CD14-positive monocyte (primary cell): ENCODE results near the gene PCDHB3. TPM values are rescaled to one million over a fixed set of nuclear protein-coding genes. Genes with fewer than 3 reads are reported as not detected.

Source experiments
- DNase-seq, 3 donors: peaks; one replicate each; pipeline ENCODE4 v3.0.0-alpha.2; 2011 to 2022
- H2AFZ ChIP-seq: 2 replicates; pipeline ENCODE4 v1.6.0; 2012; ENCODE audit warnings: mild to moderate bottlenecking, low read depth, low read length, inconsistent platforms; ENCODE audit not compliant: insufficient read depth, poor library complexity, severe bottlenecking
- H3K27ac ChIP-seq, 2 donors: 1 replicate in 1 of 2; 2 replicates in 1 of 2; pipeline ENCODE4 v1.5.1; 2012 to 2013; ENCODE audit warnings: low read length in 2 of 2, control low read depth in 1 of 2, inconsistent platforms in 1 of 2, low read depth in 1 of 2, mild to moderate bottlenecking in 1 of 2
- H3K27me3 ChIP-seq, 2 donors: one replicate each; pipeline versions ENCODE4 v1.6.0 to v1.6.1; 2011 to 2013; ENCODE audit warnings: low read length in 2 of 2; ENCODE audit not compliant: control insufficient read depth in 2 of 2, insufficient read depth in 2 of 2
- H3K36me3 ChIP-seq, 2 donors: replicated peaks in 1 of 2; 1 replicate in 1 of 2; 2 replicates in 1 of 2; pipeline versions ENCODE4 v1.5.1 to v1.6.1; 2012 to 2013; ENCODE audit warnings: low read length in 2 of 2, control low read depth in 1 of 2, inconsistent platforms in 1 of 2, mild to moderate bottlenecking in 1 of 2; ENCODE audit not compliant: insufficient read depth in 2 of 2, control insufficient read depth in 1 of 2
- H3K4me1 ChIP-seq, 2 donors: 1 replicate in 1 of 2; 2 replicates in 1 of 2; pipeline versions ENCODE4 v1.5.1 to v1.6.1; 2012 to 2013; ENCODE audit warnings: low read length in 2 of 2, control low read depth in 1 of 2, inconsistent platforms in 1 of 2, mild to moderate bottlenecking in 1 of 2, moderate library complexity in 1 of 2; ENCODE audit not compliant: insufficient read depth in 2 of 2, control insufficient read depth in 1 of 2
- H3K4me2 ChIP-seq: replicated peaks from 2 replicates; pipeline ENCODE3; 2012; ENCODE audit warnings: low read length, moderate library complexity, mild to moderate bottlenecking; ENCODE audit not compliant: poor library complexity, severe bottlenecking; ENCODE audit errors: extremely low read depth
- H3K4me3 ChIP-seq, 3 experiments: fragments of 200-600 bp in 1 of 3; sonication (generic) in 1 of 3; replicated peaks in 1 of 3; 1 replicate in 2 of 3; 2 replicates in 1 of 3; pipeline ENCODE4 v1.5.1; 2011 to 2013; ENCODE audit warnings: low read length in 3 of 3, mild to moderate bottlenecking in 3 of 3, control low read depth in 2 of 3, low read depth in 2 of 3, inconsistent platforms in 1 of 3, moderate library complexity in 1 of 3
- H3K79me2 ChIP-seq: 2 replicates; pipeline ENCODE4 v1.6.0; 2012; ENCODE audit warnings: mild to moderate bottlenecking, control low read depth, inconsistent platforms, low read length, moderate library complexity; ENCODE audit not compliant: insufficient read depth
- H3K9ac ChIP-seq: 2 replicates; pipeline ENCODE4 v1.6.0; 2017; ENCODE audit warnings: low read length, mild to moderate bottlenecking; ENCODE audit not compliant: insufficient read depth, poor library complexity, severe bottlenecking
- H3K9me3 ChIP-seq, 2 donors: replicated peaks in 1 of 2; 1 replicate in 1 of 2; 2 replicates in 1 of 2; pipeline versions ENCODE4 v1.5.1 to v1.6.1; 2012 to 2013; ENCODE audit warnings: low read length in 2 of 2, control low read depth in 1 of 2; ENCODE audit not compliant: control insufficient read depth in 1 of 2, insufficient read depth in 1 of 2
- H4K20me1 ChIP-seq: 2 replicates; pipeline ENCODE4 v1.6.0; 2012; ENCODE audit warnings: mild to moderate bottlenecking, low read length, control low read depth, moderate library complexity; ENCODE audit not compliant: insufficient read depth
- H3K27ac Mint-ChIP-seq, 7 donors: one replicate each; pipeline ENCODE4 v1.8.0; 2020; ENCODE audit warnings: mild to moderate bottlenecking in 7 of 7, mixed read lengths in 7 of 7, moderate library complexity in 6 of 7, inconsistent platforms in 2 of 7
- H3K27me3 Mint-ChIP-seq, 3 donors: one replicate each; pipeline ENCODE4 v1.8.0; 2021 to 2022; ENCODE audit warnings: low read depth in 3 of 3, mild to moderate bottlenecking in 3 of 3, mixed read lengths in 3 of 3, moderate library complexity in 3 of 3, inconsistent platforms in 1 of 3
- H3K36me3 Mint-ChIP-seq, 2 donors: one replicate each; pipeline ENCODE4 v1.8.0; 2020; ENCODE audit warnings: mixed read lengths in 2 of 2, inconsistent platforms in 1 of 2, mild to moderate bottlenecking in 1 of 2
- H3K4me1 Mint-ChIP-seq: one replicate; pipeline ENCODE4 v1.8.0; 2020; ENCODE audit warnings: mild to moderate bottlenecking, mixed read lengths
- H3K4me3 Mint-ChIP-seq, 2 donors: one replicate each; pipeline ENCODE4 v1.8.0; 2020; ENCODE audit warnings: mild to moderate bottlenecking in 2 of 2, mixed read lengths in 2 of 2, moderate library complexity in 1 of 2
- H3K9me3 Mint-ChIP-seq, 7 donors: one replicate each; pipeline ENCODE4 v1.8.0; 2020 to 2022; ENCODE audit warnings: mixed read lengths in 7 of 7, mild to moderate bottlenecking in 6 of 7, moderate library complexity in 6 of 7, inconsistent platforms in 2 of 7
- WGBS: methylation state at CpG from one replicate; pipeline ENCODE4 v1.1.5; 2013; ENCODE audit warnings: missing lambda C conversion rate; ENCODE audit not compliant: insufficient coverage; 5-methylcytosine and 5-hydroxymethylcytosine counted together
- intact Hi-C, 2 donors: fragments of 100-400 bp; cut with micrococcal nuclease; formaldehyde crosslinking; loops; one replicate each; pipeline versions ENCODE4 v1.15.0 to v1.15.1; 2023
- polyA plus RNA-seq, 3 donors: library from polyadenylated mRNA; depleted of rRNA in 1 of 3; unstranded in 2 of 3; stranded (reverse) in 1 of 3; fragments of 300-500 nt in 2 of 3; fragments of >200 nt in 1 of 3; fragmentation: Illumina TruSeq in 2 of 3; gene quantifications; 1 replicate in 2 of 3; 2 replicates in 1 of 3; pipeline ENCODE4 v1.2.3, GENCODE V29; 2012 to 2021
- TF ChIP-seq, protein P1 (sequence below): fragments of 200-600 bp; IDR thresholded peaks from one replicate; pipeline ENCODE4 v1.8.0; 2022; ENCODE audit warnings: antibody characterized with exemption, mild to moderate bottlenecking

The PCDHB3 gene
- polyA plus RNA-seq, 3 donors = not detected

DNA sequence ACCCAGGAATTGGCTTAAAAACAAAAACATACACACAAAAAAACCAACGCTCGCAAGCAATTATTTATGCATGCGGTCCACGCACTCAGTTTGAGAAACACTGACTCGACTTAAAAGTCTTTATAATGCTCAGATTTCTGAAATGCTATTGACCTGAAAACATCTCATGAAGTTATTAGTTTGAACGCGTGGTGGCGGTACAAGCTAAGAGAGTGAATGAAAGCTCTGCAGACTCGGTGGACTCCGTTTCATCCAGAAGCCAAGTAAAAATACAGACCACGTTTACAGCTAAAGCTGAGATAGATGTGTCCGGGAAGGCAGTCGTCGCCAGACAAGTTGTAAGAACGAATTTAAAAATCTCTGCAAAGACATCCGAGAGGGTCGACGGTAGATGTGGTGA, 49.5 kb downstream of the PCDHB3 start, which contains the start of gene PCDHB6:
Gene PCDHB6, plus strand, starts transcription at position 246 of the 400 bp plus-strand sequence. CDS start 201 bp downstream, outside the sequence.
- Histone ChIP-seq H3K9me3 (peaks cover 28 to 35% of the 10 kb centered on the region in 2 donors), H4K20me1 (no peaks in the 10 kb centered on the region), H3K27me3 (no peaks in the 10 kb centered on the region), H3K9ac (no peak within 1 kb of the TSS), H3K36me3 (no peaks in the 10 kb centered on the region), H3K79me2 (no peaks in the 10 kb centered on the region), H3K27ac (no peak within 1 kb of the TSS), H3K4me3 (no peak within 1 kb of the TSS), H2AFZ (no peak within 1 kb of the TSS), H3K4me2 (no peak within 1 kb of the TSS), H3K4me1 (no peaks in the 10 kb centered on the region)
- no peak for DNase-seq
- TF ChIP-seq, protein P1, sequence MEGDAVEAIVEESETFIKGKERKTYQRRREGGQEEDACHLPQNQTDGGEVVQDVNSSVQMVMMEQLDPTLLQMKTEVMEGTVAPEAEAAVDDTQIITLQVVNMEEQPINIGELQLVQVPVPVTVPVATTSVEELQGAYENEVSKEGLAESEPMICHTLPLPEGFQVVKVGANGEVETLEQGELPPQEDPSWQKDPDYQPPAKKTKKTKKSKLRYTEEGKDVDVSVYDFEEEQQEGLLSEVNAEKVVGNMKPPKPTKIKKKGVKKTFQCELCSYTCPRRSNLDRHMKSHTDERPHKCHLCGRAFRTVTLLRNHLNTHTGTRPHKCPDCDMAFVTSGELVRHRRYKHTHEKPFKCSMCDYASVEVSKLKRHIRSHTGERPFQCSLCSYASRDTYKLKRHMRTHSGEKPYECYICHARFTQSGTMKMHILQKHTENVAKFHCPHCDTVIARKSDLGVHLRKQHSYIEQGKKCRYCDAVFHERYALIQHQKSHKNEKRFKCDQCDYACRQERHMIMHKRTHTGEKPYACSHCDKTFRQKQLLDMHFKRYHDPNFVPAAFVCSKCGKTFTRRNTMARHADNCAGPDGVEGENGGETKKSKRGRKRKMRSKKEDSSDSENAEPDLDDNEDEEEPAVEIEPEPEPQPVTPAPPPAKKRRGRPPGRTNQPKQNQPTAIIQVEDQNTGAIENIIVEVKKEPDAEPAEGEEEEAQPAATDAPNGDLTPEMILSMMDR = no peak
- peaks cover 2 to 21% (median 12%) of the 10 kb centered on the region in 3 donors for H3K27me3 Mint-ChIP-seq
- intact Hi-C loops = no loop called here
- WGBS = 14% methylated on average over 13 of the region's 18 CpGs
- no peaks in the 10 kb centered on the region for H3K4me1 Mint-ChIP-seq
- H3K9me3 Mint-ChIP-seq = peaks cover 26 to 41% (median 36%) of the 10 kb centered on the region in 7 donors
- H3K36me3 Mint-ChIP-seq = no peaks in the 10 kb centered on the region
- no peak within 1 kb of the TSS for H3K4me3 Mint-ChIP-seq
- H3K27ac Mint-ChIP-seq = peak within 1 kb of the TSS in 1 of 7 donors; percentile 9

DNA sequence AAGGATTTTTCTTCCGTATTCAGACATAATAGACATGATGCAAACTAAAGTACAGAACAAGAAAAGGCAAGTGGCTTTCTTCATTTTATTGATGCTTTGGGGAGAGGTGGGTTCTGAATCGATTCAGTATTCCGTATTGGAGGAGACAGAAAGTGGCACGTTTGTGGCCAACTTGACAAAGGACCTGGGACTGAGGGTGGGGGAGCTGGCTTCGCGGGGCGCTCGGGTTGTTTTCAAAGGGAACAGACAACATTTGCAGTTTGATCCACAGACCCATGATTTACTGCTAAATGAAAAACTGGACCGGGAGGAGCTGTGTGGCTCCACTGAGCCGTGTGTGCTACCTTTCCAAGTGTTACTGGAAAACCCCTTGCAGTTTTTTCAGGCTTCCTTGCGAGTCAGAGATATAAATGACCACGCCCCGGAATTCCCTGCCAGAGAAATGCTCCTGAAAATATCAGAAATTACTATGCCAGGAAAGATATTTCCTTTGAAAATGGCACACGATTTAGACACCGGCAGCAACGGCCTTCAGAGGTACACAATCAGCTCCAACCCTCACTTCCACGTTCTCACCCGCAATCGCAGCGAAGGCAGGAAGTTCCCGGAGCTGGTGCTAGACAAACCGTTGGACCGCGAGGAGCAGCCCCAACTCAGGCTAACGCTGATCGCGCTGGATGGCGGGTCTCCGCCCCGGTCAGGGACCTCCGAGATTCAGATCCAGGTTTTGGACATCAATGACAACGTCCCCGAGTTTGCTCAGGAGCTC, 50.1 kb downstream of the PCDHB3 start:
- H3K4me1 Mint-ChIP-seq = no peaks in the 10 kb centered on the region
- intact Hi-C loops = no loop called here
- no peak for DNase-seq
- H3K27me3 Mint-ChIP-seq = peaks cover 2 to 19% (median 12%) of the 10 kb centered on the region in 3 donors
- H3K9me3 Mint-ChIP-seq = peaks cover 26 to 45% (median 39%) of the 10 kb centered on the region in 7 donors
- Histone ChIP-seq H2AFZ (no peak overlapping the region), H3K9ac (no peak overlapping the region), H3K4me2 (no peak overlapping the region), H3K27me3 (no peaks in the 10 kb centered on the region), H3K79me2 (no peaks in the 10 kb centered on the region), H3K9me3 (peaks cover 31 to 41% of the 10 kb centered on the region in 2 donors), H3K36me3 (no peaks in the 10 kb centered on the region), H3K4me1 (no peaks in the 10 kb centered on the region), H4K20me1 (no peaks in the 10 kb centered on the region), H3K4me3 (no peak overlapping the region), H3K27ac (no peak overlapping the region)
- H3K27ac Mint-ChIP-seq = peak overlapping the region in 1 of 7 donors; percentile 9
- no peaks in the 10 kb centered on the region for H3K36me3 Mint-ChIP-seq
- no peak overlapping the region for H3K4me3 Mint-ChIP-seq
- TF ChIP-seq, protein P1 = no peak
- WGBS = 41% methylated on average over 32 of the region's 33 CpGs
